Activated naive CD4-positive, alpha-beta T cell treated with anti-CD3 and anti-CD28 coated beads, Interleukin-2, amount 10 ng/mL, durations not matched to agents 5 hours and 36 hours (primary cell): ENCODE results near the gene SPRED2. TPM values are rescaled to one million over a fixed set of nuclear protein-coding genes. Genes with fewer than 3 reads are reported as not detected.

ENCODE experiments used
- total RNA-seq, 2 experiments: library from RNA; stranded (reverse); gene quantifications; one replicate each; pipeline ENCODE4 v1.2.3, GENCODE V29; 2021

Gene SPRED2
- total RNA-seq, result 10 to 100 TPM; 16.4 to 18.8 TPM

GRCh38 chr2:65432227-65433190 is at the start of gene SPRED2:
Gene SPRED2, minus strand, starts transcription at chr2:65432599. Its CDS starts 612 bp downstream, at chr2:65431987.

Other genes with a start within 250 kb of the SPRED2 start
- 100 to 1,000 TPM; 441 to 446 TPM for gene ACTR2, start 204.8 kb downstream of the SPRED2 start, total RNA-seq